Measurements from ENCODE around the gene KBTBD2.
"Not testable (repeated sequence)": the region's sequence is repeated elsewhere in the genome, so short reads cannot be mapped to it uniquely, and the experiment has no call there.

The KBTBD2 gene

DNA sequence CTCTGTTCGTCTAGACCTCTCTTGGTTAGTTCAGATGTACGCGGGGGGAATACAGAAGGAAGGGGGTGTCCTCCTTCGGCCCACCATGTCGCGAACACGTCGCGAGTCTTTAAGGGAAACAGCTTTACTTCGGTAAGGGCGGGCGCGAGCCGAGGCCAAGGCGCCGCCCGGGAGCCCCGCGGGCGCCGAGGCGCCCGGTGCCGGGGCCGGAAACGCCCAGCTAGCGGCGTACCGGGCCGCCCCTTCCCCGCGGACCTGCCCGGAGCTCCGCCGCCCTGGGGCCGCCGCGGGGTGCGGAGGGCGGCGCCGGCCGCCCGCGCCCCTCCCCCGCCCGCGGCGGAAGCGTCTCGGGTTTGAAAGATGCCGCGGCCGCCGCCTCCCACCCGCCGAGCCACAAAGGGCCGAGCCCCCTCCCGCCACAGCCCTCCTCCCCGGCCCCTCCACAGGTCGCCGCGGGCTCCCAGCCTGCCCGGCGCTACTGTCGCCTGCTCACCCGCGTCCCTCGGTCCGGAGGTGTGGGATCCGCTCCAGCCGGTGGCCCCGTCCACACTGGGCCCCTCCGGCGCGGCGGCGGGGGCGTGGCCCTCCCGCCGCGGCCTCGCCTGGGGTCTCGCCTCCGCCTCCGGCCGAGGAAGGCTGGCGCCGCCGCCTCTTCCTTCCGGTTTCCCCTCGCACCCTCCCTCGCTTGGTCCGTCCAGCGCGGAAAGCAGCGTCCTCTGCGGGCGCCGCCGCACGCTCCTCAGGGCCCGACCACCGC lies at the start of gene KBTBD2:
Gene KBTBD2 (minus strand): TSS at position 718 of the 757 bp plus-strand sequence. CDS start 12,156 bp downstream, outside the sequence.
- DNase-seq = peak; percentile 90

DNA sequence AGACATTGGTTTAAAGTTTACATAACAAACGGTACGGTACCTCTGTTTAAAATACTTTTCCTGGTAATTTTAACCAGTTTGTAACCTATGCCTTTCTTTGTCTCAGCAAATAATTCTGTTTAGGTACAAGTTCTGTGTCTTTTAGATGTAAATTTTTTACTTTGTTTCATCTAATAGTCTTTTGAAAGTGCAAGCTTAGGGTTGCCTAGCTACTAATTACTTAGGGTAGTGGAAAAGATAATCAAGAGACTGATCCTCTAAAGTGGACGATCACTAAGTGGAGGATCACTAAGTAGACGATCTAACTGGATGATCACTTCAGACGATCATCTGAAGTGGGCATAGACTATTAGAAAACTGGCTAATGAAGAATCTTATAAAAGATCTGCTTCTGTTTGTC lies 49.6 kb upstream of the KBTBD2 start:
- no peak for DNase-seq

DNA sequence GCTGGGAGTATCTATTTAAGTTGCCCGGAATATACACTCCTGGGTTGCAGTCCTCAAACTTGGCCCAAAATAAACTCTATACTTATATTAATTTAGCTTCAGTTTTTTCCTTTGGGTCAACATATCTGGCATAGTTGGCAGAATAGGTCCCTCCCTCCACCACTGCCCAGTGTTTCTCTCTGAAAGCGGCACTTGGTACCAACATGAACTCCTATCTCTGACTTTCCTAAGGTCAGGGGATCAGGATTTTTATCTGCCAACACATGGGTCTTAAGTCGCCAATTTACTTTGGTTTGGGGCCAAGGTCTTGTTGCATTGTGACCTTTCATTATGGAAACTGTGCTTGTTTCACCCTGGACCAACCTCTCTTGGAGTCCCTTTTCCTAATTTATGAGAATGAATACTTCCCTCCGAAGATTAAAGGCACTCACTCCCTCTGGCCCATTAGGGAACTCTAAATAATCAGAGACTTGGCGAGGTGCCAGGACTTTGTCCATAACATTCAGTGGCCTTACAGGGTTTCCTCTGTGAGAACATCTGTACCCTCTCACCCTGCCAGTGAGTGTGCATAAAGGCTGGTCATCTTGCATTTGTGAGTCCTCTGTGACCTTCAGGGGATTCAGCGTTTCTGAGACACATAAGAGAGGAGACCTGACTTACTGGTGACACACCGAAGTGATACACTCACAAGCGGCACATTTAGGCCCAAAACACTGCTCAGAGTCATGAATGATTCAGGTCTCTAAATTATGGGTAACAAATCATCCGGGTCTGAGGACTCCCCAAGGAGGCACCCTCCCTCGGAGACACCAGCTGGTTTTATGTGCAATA lies 46.0 kb upstream of the KBTBD2 start:
- peak; percentile 38 for DNase-seq

DNA sequence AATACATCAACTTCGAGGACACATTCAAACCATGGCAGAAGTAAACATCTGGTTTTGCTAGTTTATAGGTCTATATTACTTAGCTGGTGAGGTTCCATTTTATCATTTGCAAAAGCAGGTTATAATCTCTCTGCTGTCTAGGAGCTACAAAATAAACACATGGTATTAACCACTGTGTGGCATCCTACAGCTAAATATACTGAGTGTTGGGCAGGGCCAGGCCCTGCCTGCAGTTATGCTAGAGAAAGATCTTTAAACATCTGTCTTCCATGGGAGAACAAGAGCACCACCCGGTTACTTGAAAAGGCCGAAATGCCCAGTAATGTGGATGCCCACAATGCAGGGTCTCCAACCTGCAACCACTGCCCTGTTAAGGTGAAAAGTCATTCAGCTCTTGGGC lies 45.1 kb upstream of the KBTBD2 start:
- no peak for DNase-seq

DNA sequence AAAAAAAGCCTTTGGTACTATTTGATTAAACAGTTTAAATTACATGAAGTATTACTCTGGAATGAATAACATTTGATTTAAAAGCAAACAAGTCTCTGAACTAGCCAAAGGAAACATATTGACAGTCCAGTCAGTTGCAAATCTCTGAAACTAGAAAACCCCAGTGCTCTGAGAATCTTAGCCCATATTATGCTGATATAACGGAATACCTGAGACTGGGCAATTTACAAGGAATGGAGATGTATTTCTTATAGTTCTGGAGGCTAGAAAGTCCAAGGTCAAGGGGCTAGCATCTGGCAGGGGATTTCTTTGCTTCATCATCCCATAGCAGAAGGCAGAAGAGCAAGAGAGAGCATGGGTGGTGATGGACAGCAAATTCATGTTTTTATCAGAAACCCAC lies 44.0 kb upstream of the KBTBD2 start:
- no peak for DNase-seq

DNA sequence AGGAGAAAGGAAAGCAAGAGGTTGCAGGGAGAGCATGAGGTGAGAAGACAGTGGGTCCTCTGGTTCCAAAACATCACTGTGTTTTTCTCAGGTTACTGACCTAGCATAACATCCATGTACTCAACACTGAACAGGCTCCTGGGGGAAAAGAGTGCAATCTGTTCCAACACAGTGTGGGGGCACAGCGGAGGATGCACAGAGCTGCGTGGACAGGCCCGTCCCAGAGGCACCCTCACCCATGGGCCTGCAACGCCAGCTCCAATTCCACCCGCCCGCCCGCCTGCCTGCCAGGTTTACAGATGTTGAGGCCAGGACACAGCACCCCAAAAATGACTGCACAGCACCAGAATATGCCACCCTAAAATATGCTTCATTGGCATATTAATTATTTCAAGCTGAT lies 38.8 kb upstream of the KBTBD2 start:
- no peak for DNase-seq

DNA sequence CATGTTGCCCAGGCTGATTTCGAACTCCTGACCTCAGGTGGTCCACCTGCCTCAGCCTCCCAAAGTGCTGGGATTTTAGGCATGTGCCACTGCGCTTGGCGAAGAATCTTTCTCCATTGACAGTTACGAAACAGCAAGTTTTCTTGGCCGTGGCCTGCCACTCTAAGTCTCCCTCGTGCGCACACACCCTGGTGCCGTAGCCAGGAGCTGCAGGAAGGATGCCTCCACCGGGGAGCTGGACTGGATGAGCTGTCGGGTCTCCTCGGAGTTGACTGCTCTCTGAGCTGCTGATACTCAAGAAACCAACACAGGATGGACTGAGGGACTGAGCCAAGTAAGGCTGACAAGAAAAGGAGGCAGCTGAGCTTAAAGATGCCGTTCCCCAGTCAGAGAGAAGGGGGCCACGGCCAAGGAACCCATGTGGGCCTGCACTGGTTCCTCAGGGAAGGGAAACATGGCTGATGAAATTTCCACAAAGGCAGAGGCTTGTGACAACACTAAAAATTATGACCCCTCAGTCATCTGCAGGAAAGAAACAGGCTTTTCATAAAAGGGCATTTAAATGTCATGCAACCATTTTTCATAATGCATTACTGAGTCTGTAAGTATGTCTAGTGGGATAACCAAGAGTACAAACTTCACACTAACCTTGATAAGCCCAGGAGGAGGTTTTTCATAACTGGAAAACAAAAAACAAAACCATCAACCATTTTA lies 38.0 kb upstream of the KBTBD2 start:
- no peak for DNase-seq

DNA sequence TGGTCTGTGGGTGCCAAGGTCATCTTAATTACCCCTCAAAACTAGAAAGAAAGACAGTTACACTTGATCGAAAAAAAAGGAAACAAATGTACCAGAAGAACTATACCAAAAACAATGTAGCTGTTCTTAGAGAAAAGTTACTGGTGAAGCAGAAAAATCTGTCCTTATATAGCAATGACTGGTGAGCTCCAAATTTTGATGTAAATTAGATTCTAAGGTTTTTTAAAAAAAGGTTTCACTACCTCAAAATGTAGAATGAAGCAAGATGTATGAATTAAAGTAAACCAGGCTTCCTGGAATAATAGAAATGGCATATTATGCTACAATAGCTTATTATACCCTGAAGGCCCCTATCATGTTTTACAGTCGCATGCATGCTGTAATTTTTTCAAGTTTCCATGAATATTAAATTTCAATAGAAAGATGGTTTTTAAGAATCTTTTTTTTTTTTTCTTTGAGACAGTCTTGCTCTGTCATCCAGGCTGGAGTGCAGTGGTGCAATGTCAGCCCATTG lies 37.3 kb upstream of the KBTBD2 start:
- DNase-seq = no peak

DNA sequence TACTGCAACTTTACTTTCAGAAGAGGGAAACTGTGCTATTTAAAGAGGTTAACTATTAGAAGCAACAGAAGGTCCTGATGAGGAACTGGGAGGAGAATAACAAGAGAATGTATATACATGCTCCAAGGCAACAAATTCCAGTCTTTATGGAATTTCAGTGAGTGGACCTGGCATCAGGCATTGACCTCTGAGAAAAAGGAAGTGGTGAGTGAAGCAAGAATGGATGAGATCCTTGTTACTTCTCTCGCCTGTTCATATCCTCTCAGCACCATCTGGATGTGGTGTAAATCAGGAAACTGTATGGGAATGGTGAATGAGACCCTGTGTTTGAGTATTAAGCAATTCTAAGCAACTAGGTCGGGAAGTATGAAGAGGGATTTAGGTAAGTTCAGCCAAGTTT lies 30.3 kb upstream of the KBTBD2 start:
- no peak for DNase-seq

DNA sequence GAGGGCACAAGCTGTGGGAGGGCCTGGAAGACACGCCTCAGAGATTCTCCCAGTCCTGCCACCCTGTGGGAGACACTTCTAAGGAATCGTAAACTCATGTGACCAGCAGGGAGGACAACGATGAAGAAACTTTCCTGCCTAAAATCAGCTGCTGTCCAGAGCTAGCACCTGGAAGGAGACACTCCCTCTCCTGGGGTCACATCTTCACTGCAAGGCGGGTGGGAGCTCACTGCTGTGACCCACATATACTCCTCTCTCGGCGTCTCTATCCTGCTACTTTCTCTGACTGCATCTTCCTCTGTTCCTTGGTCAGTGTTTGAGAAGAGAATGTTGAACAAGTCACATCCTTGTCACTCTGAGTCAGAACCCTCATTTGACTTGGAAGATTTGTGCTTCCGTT lies 25.4 kb upstream of the KBTBD2 start:
- not testable (repeated sequence) for DNase-seq

DNA sequence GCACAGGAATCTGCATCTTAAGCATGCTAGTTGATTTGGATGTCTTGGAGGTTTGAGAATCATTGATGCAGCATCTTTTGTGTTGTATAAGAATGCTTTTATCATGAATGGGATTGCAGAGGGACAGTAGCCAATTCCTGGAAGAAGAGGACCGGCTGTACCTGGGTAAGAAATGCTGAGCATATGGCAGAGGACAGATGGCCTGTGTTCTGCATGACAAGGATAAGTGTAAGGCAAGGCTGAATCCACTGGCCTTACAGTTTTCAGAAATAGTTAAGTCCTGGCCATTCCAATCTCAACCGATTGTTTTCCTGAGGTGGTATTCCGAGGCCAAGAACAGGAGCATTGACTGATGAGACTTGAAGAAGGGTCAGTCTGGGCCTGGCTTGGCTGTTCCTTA lies 24.4 kb upstream of the KBTBD2 start:
- no peak for DNase-seq

DNA sequence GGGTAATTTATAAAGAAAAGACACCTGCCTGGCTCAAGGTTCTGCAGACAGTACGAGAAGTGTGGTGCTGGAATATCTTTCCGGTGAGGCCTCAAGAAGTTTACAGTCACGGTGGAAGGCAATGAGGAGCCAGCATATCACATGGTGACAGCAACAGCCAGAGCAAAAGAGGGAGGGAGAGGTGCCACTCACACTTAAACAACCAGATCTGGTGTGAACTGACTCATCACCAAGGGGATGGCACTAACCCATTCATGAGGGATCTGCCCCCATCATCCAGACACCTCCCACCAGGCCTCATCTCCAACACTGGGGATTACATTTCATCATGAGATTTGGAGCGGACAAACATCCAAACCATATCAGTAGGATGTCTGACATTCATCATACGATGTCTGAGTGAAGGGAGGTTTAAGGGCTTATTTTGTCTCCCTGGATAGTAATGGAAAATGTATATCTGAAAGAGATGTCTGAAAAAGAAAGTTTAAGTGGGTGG lies 23.5 kb upstream of the KBTBD2 start:
- DNase-seq = no peak

DNA sequence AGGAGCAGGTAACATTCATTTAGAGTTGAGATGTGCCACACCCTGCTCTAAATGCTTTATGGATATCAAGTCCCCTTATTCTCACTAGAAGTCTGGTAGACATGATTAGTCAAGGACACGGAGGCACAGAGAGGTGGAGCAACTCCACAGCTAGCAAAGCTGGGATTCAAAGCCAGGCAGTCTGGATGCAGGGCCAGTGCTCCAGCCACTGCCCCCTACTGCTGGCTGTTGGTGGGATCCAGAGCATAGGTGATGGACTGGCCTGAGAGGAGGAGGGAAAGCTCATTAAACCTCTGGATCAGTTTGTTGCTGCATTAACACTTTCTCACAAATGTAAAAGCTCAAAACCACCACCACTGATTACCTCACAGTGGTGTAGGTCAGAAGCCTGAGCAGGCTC lies 22.6 kb upstream of the KBTBD2 start:
- DNase-seq = no peak

DNA sequence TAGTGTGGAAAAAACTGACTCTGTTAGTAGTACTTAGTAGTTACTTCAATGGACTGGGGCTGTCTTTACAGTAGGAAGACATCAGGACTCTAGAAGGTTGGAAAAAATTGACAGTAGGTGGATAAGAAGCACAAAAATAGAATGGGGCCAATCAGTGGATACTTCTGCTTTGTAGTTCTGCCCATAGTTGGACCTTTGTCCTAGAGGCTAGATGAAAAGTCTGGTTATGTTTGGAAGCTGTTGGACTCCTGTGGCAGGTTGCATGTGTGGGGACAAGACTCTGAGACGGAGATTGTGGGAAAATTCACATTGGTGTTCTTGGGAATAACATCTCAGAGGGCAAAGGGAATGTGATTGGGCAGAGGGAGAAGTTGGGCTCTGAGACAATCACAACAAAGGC lies 18.6 kb upstream of the KBTBD2 start:
- DNase-seq = no peak

DNA sequence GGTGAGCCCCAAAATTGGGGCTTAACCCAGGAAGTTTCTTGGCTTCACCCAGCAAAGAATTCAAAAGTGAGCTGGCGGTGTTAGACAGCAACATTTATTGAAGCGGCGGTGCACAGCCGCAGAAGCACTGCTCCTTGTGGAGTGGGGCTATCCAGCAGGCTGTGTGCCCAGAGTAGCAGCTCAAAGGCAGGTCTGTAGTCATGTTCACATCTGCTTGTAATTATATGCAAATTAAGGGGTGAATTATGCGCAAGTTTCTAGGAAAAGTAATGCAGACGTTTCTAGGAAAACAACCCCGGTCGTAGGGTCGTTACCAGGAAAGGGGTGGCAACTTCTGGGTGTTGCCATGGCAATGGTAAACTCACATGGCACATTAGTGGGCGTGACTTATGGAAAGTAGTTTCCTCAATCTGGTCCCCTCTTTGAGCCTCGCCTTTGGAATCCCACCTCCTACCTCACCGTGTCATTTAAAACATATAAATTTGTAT lies 13.7 kb upstream of the KBTBD2 start:
- peak; percentile 91 for DNase-seq

DNA sequence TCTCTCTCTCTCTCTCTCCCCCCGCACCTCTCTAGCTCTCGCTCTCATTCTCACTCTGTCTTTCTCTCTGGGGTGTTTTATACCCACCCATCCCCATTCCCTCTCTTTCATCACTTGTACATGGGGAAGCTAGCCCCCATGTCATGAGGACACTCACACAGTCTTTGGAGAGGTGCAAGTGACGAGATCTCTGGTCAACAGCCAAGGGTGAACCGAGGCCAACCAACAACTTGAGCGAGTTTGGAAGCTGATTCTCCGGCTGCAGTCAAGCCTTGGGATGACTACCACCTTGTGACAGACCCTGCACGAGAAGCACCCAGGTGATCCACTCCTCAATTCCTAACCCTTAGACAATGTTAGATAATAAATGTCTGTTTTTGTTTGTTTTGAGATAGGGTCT lies 10.1 kb upstream of the KBTBD2 start:
- DNase-seq = no peak

DNA sequence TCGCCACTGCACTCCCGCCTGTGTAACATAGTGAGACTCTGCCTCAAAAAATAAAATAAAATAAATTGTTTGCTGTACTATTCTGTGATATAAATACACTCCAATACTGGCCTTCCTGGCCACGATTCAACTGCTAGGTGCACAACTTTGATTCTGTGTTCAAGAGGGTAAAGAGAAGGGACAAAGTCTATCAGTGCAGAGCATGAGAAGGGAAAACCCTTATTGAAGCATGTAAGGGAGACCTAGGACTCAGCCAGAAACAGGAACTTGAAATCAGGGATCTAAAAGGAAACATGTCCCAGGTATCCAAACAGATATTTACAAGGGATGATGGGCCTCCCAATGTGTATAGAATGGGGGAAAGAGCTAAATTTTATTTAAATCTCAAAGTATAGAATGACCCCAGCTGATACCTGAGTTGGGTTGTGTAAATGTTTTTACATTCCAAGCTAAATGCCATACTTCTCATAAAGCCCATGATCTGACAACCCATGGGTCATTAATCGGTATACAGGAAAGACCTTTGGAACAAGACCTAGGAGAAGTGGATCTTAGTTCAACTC lies 9.0 kb upstream of the KBTBD2 start:
- DNase-seq = no peak

DNA sequence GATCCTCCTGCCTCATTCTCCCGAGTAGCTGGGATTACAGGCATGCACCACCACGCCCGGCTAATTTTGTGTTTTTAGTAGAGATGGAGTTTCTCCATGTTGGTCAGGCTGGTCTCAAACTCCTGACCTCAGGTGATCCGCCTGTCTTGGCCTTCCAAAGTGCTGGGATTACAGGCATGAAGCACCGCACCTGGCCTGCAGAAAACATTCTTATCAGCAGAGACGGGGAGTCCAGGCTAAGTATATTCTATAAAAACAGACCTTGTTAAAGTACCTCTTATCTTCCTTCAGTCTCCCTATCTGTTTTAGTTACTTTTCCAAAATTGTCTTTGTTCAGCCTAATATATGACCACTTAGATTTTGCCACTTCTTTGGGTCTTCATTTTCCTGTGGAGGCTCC lies 5.8 kb upstream of the KBTBD2 start:
- not testable (repeated sequence) for DNase-seq

DNA sequence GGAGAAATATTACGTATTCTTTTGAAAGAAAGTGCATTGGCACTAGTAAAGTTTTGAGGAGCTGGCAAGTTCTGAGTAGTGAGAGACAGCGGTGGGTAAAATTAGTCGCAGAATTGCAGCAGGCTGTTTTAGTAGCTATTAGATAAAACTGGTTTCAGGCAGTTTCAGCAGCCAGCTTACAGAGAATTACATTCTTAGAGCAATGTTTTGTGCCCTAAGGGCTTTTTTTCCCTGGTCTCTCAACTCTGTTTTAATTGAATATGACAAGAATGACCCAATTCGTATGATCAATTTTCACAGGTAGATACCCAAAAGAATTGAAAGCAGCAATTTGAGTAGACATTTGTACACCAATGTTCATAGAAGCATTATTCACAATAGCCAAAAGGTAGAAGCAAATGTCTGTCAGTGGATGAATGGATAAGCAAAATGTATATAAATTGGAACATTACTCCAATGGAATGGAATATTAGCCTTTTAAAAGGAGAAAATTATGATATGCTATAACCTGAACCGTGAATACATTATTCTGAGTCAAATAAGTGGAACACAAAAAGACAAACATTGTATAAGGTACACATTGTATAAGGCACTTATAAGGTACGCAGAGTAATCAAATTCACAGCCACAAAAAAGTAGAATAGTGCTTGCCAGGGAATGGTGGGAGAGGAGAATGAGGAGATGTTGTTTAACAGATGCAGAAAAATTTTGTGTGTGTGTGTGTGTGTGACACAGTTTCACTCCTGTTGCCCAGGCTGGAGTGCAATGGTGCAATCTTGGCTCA lies 5.2 kb upstream of the KBTBD2 start:
- DNase-seq = no peak

DNA sequence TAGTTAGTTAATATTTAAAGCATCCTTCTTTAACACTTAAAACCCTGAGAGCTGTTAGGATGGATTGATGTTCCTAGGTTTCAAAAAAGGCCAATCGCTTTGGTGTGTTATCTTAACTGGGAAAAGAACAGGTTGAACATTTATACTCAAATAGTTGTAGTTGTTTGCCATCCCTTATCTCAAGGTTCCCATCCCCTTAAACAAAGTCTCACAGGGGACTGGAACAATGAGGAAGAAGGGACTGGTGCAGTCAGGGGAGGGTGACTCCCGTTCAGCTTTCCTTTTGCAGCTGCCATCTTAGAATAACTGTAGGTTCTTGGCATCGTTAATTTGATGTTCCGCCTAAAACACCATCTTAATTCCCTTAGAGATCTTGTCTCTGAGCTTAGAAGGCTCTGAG lies 2.6 kb upstream of the KBTBD2 start:
- no peak for DNase-seq

DNA sequence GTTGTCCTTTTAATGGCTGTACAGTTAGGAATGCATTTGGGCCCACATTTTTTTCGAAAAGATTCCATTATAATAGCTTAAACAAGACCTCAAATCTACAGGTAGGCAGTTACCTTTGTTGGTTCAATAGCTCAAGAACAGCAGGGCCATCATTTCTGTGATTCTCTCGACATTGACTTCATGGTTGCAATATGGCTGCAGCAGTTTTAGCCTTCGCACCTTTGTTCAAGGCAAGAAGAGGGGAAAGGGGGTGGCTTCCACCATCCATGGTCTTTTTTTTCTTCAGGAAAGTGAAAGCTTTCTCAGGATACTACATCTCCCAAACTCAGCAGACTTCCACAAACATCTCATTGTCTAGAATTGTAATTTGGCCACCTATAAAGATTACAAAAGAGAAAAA lies 2.2 kb upstream of the KBTBD2 start:
- no peak for DNase-seq

DNA sequence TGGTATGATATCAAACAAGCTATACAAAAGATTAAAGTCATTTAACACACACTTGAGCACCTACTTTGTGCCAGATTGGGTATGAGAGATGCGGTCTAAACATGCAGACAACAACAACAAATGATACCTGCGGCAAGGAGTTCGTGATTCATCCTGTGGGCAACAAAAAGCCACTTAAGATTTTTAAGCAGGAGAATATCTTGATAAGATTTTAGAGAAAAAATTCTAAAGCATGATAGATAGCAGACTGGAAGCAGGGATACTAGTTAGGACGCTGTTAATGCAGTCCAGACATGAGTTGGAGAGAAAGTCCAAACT lies 1.6 kb upstream of the KBTBD2 start:
- no peak for DNase-seq

Measured in left hindlimb (tissue), 1 donor.